Ectodermal cell (in vitro differentiated cells): ENCODE data around the gene UNC5A.

ENCODE experiments used
- H3K27ac ChIP-seq: 2 replicates; pipeline ENCODE4 v1.7.0; 2013; ENCODE audit warnings: mild to moderate bottlenecking, low read depth, low read length; ENCODE audit not compliant: insufficient read depth, poor library complexity, severe bottlenecking
- H3K27me3 ChIP-seq: 2 replicates; pipeline ENCODE4 v1.7.0; 2013; ENCODE audit warnings: mild to moderate bottlenecking, low read length; ENCODE audit not compliant: insufficient read depth, control insufficient read depth, poor library complexity, severe bottlenecking
- H3K36me3 ChIP-seq: one replicate; pipeline ENCODE4 v1.7.0; 2013; ENCODE audit warnings: low read length; ENCODE audit not compliant: control insufficient read depth, insufficient read depth
- H3K4me1 ChIP-seq: one replicate; pipeline ENCODE4 v1.7.0; 2013; ENCODE audit warnings: low read length; ENCODE audit not compliant: control insufficient read depth, insufficient read depth
- H3K4me3 ChIP-seq: 2 replicates; pipeline ENCODE4 v1.7.0; 2013; ENCODE audit warnings: low read depth, low read length, control low read depth; ENCODE audit not compliant: insufficient read depth
- H3K9me3 ChIP-seq: 2 replicates; pipeline ENCODE4 v1.7.0; 2013; ENCODE audit warnings: mild to moderate bottlenecking, low read length, moderate library complexity; ENCODE audit not compliant: control insufficient read depth
- WGBS, 2 experiments: methylation state at CpG; one replicate each; pipeline ENCODE4 v1.1.7; 2013; ENCODE audit warnings: missing lambda C conversion rate in 2 of 2; 5-methylcytosine and 5-hydroxymethylcytosine counted together

The UNC5A gene

GRCh38 chr5:176862330-176862995, 52.1 kb downstream of the UNC5A start:
- H3K27me3 ChIP-seq, result peaks cover 21% of the 10 kb centered on the region
- 81 to 83% methylated on average over 28 of the region's 28 CpGs for WGBS, 2 experiments
- no peaks in the 10 kb centered on the region for H3K36me3 ChIP-seq
- no peak overlapping the region for H3K4me3 ChIP-seq
- H3K9me3 ChIP-seq, result no peaks in the 10 kb centered on the region
- H3K4me1 ChIP-seq, result peaks cover 37% of the 10 kb centered on the region
- no peak overlapping the region for H3K27ac ChIP-seq

DNA sequence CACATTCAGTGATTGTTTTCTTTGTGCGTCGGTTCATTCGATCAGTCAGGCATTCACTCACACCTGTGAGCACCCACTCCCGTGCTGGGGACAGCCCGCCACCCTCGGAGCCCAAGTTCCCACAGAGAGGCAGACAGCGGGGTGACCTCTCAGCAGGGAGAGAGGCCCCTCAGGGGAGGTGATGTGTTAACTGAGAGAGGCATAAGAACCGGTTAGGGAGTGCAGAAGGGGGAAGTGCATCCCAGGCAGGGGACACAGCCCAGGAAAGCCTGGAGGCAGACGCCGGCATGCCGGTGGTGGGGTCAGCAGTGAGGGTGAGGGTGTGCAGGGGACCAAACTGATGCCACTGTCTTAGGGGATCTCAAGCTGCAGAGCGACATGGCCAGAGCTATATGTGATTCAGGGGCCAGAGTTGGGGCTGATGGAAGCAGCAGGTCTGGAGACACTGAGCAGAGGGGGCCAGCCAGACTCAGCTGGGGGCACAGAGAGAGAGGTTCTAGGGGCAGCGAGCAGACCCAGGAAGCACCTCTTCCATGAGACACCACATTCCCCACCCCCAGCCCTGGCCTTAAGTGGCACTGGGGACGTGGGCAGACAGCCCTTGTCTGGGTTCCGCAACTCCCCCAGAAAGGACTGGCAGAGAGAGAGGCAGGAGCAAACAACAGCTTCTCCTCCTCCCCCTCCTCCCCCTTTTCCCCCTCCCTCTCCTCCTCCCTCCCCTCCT, 52.8 kb downstream of the UNC5A start:
- Histone ChIP-seq H3K27ac (no peak overlapping the region), H3K4me1 (peaks cover 44% of the 10 kb centered on the region)

DNA sequence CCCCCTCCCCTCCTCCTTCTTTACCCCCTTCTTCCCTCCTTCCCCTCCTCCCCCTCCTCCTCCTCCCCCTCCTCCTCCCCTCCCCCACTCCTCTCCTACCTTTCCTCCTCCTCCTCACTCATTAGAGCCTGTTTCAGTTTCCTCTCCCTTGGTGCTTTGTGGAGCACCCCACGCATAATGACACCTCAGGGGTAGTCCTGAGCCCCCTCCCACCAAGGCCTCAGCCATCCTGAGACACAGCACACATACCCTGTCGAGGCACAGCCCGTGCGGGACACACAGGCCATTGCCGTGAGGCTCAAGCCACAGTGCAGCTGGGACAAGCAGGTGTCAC, 53.4 kb downstream of the UNC5A start:
- Histone ChIP-seq H3K4me3 (no peak overlapping the region), H3K27ac (no peak overlapping the region), H3K27me3 (peaks cover 21% of the 10 kb centered on the region), H3K36me3 (no peaks in the 10 kb centered on the region), H3K4me1 (peaks cover 49% of the 10 kb centered on the region), H3K9me3 (no peaks in the 10 kb centered on the region)
- 51 to 57% methylated on average over 5 of the region's 5 CpGs for WGBS, 2 experiments

More for the DNA sequence above, 52.8 kb downstream of the UNC5A start:
- H3K9me3 ChIP-seq, result no peaks in the 10 kb centered on the region
- 36 to 37% methylated on average over 15 of the region's 15 CpGs for WGBS, 2 experiments
- H3K27me3 ChIP-seq, result peaks cover 21% of the 10 kb centered on the region
- no peak overlapping the region for H3K4me3 ChIP-seq
- H3K36me3 ChIP-seq, result no peaks in the 10 kb centered on the region

GRCh38 chr5:176864755-176865154, 54.4 kb downstream of the UNC5A start:
- 93 to 94% methylated on average over 8 of the region's 8 CpGs for WGBS, 2 experiments
- H3K4me3 ChIP-seq, result no peak overlapping the region
- H3K27me3 ChIP-seq, result peaks cover 21% of the 10 kb centered on the region
- peaks cover 50% of the 10 kb centered on the region for H3K4me1 ChIP-seq
- H3K27ac ChIP-seq, result no peak overlapping the region
- no peaks in the 10 kb centered on the region for H3K36me3 ChIP-seq
- no peaks in the 10 kb centered on the region for H3K9me3 ChIP-seq

- no peaks in the 10 kb centered on the region for H3K36me3 ChIP-seq
- H3K9me3 ChIP-seq, result no peaks in the 10 kb centered on the region
- H3K27me3 ChIP-seq, result peaks cover 21% of the 10 kb centered on the region
- 82 to 90% methylated on average over 7 of the region's 7 CpGs for WGBS, 2 experiments
- peaks cover 50% of the 10 kb centered on the region for H3K4me1 ChIP-seq
- no peak overlapping the region for H3K4me3 ChIP-seq
- H3K27ac ChIP-seq, result no peak overlapping the region
Observed at GRCh38 chr5:176865964-176866363, 55.6 kb downstream of the UNC5A start.

DNA sequence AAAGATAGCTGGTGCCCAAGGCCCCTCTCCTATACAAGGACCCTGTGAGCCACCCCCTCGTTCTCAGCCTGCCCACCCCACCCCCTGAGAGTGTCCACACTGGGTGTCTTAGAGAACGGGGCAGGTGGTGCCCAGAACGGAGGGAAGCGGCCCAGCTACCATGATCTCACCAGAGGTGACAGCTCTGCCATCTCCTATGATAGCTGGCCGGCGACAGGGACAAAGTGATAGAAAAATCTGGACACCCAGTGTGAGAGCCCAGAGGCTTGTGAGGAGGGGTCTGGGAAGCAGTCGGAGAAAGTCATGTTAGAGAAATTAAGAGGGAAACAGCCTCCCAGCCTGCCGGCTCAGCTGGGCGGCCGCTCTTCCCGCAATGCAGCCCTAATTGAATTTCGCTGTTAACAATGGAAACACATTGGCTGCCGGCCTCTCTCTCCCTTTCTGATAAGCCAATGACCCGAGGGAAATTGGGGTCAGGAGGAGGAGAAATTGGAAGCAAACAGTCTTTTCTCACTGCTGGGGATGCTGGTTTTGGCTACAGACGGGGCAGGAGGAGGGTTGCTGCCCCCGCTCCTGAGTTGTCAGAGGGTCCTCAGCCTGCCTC, 56.5 kb downstream of the UNC5A start:
- peak overlapping the region; percentile 67 for H3K27ac ChIP-seq
- no peaks in the 10 kb centered on the region for H3K9me3 ChIP-seq
- H3K27me3 ChIP-seq, result peaks cover 21% of the 10 kb centered on the region
- H3K36me3 ChIP-seq, result no peaks in the 10 kb centered on the region
- 10 to 14% methylated on average over 16 of the region's 16 CpGs for WGBS, 2 experiments
- H3K4me3 ChIP-seq, result no peak overlapping the region
- peaks cover 50% of the 10 kb centered on the region for H3K4me1 ChIP-seq

- H3K4me3 ChIP-seq, result no peak overlapping the region
- no peak overlapping the region for H3K27ac ChIP-seq
- H3K9me3 ChIP-seq, result no peaks in the 10 kb centered on the region
- H3K4me1 ChIP-seq, result peaks cover 41% of the 10 kb centered on the region
- H3K36me3 ChIP-seq, result no peaks in the 10 kb centered on the region
- H3K27me3 ChIP-seq, result peaks cover 21% of the 10 kb centered on the region
- 93 to 94% methylated on average over 14 of the region's 14 CpGs for WGBS, 2 experiments
Observed at GRCh38 chr5:176868126-176868525, 57.8 kb downstream of the UNC5A start.

DNA sequence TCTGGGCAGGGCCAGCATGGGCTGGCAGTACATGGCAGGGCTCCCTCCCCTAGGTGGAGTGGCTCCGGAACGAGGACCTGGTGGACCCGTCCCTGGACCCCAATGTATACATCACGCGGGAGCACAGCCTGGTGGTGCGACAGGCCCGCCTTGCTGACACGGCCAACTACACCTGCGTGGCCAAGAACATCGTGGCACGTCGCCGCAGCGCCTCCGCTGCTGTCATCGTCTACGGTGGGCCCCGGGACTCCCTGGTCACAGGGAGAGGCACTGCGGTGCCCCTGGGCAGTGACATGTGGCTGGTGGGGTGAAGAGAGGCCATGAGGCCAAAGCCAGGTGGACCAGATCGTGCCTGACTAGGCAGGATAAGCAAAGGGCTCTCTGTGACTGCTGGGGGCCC, 58.4 kb downstream of the UNC5A start:
- WGBS, 2 experiments, result 96% methylated on average over 20 of the region's 20 CpGs
- Histone ChIP-seq H3K36me3 (no peaks in the 10 kb centered on the region), H3K27ac (no peak overlapping the region), H3K27me3 (peaks cover 21% of the 10 kb centered on the region), H3K9me3 (no peaks in the 10 kb centered on the region), H3K4me1 (peaks cover 38% of the 10 kb centered on the region), H3K4me3 (no peak overlapping the region)

DNA sequence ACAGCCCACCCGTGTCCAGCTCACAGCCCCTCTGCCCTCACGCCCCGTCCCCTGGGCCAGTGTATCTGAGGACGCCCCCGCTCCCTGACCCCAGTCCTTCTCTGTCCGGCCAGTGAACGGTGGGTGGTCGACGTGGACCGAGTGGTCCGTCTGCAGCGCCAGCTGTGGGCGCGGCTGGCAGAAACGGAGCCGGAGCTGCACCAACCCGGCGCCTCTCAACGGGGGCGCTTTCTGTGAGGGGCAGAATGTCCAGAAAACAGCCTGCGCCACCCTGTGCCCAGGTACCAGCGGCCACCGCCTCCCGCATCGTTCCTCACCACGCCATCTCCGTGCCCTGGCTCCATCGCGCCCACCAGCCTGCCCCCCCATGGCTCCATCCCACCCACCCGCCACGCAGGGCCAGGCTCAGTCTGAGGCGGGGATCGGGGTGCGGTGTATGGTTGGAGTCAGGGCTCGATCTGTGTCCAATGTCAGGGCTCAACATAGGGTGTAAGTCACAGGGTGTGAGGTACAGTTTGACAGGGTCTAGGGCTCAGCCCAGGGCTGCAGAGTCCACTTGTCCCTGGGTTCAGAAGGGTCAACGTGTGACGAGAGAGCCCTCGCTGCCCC, 59.2 kb downstream of the UNC5A start:
- no peaks in the 10 kb centered on the region for H3K36me3 ChIP-seq
- WGBS, 2 experiments, result 87 to 90% methylated on average over 38 of the region's 38 CpGs

DNA sequence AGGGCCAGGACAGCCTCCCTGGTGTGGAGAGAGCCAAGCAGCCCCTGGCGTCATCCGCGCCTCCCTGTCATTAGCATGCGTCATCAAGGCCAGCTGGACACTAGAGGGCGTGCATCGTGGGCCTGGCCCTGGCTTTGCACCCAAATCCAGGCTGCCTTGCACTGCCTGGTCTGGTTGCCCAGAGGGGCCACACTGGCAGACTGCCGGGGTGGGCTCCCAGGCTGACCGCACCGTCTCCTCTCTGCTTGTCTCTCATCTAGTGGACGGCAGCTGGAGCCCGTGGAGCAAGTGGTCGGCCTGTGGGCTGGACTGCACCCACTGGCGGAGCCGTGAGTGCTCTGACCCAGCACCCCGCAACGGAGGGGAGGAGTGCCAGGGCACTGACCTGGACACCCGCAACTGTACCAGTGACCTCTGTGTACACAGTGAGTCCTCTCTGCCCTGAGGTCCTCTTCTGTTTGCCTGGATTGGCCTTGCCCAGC, 59.8 kb downstream of the UNC5A start:
- Histone ChIP-seq H3K36me3 (no peaks in the 10 kb centered on the region), H3K27me3 (peaks cover 14% of the 10 kb centered on the region), H3K9me3 (no peaks in the 10 kb centered on the region), H3K4me1 (peaks cover 33% of the 10 kb centered on the region), H3K4me3 (no peak overlapping the region), H3K27ac (no peak overlapping the region)
- WGBS, 2 experiments, result 70 to 71% methylated on average over 17 of the region's 17 CpGs

More for the DNA sequence above, 59.2 kb downstream of the UNC5A start:
- Histone ChIP-seq H3K9me3 (no peaks in the 10 kb centered on the region), H3K27ac (no peak overlapping the region), H3K4me1 (peaks cover 33% of the 10 kb centered on the region), H3K27me3 (peaks cover 18% of the 10 kb centered on the region), H3K4me3 (no peak overlapping the region)
